ENCODE data around the gene TSACC. TPM values are rescaled to one million over a fixed set of nuclear protein-coding genes. Genes with fewer than 3 reads are reported as not detected.
"Not testable (repeated sequence)": the region's sequence is repeated elsewhere in the genome, so short reads cannot be mapped to it uniquely, and the experiment has no call there.

TSACC gene
- total RNA-seq, 1 donor from 2014 or later, result 0.25 TPM

- TF ChIP-seq CTCF (IDR thresholded peaks at IDR 0.05; ENCODE audit: insufficient read depth, low read length, poor library complexity, severe bottlenecking), result no peak
- Histone ChIP-seq H3K36me3 (ENCODE audit: control insufficient read depth, insufficient read depth, low read length) (no peaks in the 10 kb centered on the region), H3K4me3 (ENCODE audit: low read depth, low read length) (peak overlapping the region; percentile 81), H3K27me3 (ENCODE audit: control insufficient read depth, insufficient read depth, low read length) (no peaks in the 10 kb centered on the region)
- no peak for DNase-seq (ENCODE audit: low read depth)
These were observed 492 bp upstream of the TSACC start for GRCh38 chr1:156337888-156338179.

DNA sequence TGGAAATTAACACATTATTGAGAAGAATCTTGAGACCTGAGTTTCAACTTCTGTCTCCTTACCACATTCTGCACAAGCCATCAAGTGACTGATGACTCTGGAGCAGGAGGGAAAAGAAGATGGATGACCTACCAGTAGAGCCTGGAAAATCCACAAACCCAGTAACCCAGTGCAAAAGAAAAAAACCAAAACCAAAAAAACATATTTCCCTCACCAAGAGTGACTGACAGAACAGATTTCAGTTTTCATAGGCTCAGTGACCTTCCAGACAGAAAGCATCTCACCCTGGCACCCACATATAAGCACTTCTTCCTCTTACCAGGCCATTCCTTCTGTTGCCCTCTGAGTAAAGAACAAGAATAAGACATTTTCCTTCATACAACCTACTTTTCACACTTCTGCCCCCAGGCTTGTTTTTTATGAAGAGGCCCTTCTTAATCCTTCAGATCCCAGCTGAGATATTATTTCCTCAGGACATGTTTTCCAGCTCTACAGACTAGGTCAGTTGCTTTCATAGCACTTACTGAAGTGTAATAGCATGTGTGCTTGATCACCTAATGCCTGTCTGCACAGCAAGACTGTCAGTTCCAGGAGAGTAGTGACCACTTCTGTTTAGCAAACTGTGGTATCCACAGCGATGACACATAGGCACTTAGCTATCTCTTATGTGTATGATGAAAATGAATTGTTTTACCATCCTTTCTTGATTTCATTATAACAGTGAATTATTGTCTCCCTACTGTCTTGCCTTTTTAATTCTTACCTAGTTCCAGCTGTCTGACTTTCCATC lies 4.0 kb downstream of the TSACC start:
- Histone ChIP-seq H3K36me3 (ENCODE audit: control insufficient read depth, insufficient read depth, low read length) (no peaks in the 10 kb centered on the region), H3K4me3 (ENCODE audit: low read depth, low read length) (no peak overlapping the region), H3K27me3 (ENCODE audit: control insufficient read depth, insufficient read depth, low read length) (no peaks in the 10 kb centered on the region)
- TF ChIP-seq CTCF (IDR thresholded peaks at IDR 0.05; ENCODE audit: insufficient read depth, low read length, poor library complexity, severe bottlenecking), result no peak
- no peak for DNase-seq (ENCODE audit: low read depth)

GRCh38 chr1:156344409-156344808 lies 6.1 kb downstream of the TSACC start:
- no peak for DNase-seq (ENCODE audit: low read depth)
- no peak overlapping the region for H3K4me3 ChIP-seq (ENCODE audit: low read depth, low read length)
- H3K27me3 ChIP-seq (ENCODE audit: control insufficient read depth, insufficient read depth, low read length), result peaks cover 3% of the 10 kb centered on the region
- no peak for TF ChIP-seq CTCF (IDR thresholded peaks at IDR 0.05; ENCODE audit: insufficient read depth, low read length, poor library complexity, severe bottlenecking)
- no peaks in the 10 kb centered on the region for H3K36me3 ChIP-seq (ENCODE audit: control insufficient read depth, insufficient read depth, low read length)

GRCh38 chr1:156346035-156346434 lies 7.7 kb downstream of the TSACC start:
- DNase-seq (ENCODE audit: low read depth); H3K4me3 ChIP-seq (ENCODE audit: low read depth, low read length); H3K36me3 ChIP-seq (ENCODE audit: control insufficient read depth, insufficient read depth, low read length); H3K27me3 ChIP-seq (ENCODE audit: control insufficient read depth, insufficient read depth, low read length): not testable (repeated sequence)

DNA sequence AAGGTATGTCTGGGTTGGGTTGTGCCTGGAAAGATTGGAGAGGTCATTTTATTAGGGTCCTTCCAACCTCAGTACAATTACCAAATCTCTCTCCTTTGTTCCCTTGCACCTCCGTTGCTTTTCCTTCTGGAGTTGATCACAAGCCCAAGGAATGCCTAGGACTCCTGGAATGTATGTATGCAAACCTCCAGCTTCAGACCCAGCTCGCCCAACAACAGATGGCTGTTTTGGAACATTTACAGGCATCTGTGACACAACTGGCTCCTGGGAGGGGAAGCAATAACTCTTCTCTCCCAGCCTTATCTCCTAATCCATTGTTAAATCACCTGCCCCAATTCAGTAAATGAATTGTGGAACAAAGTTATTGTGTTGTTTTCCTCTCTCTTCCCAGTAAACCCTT lies 8.3 kb downstream of the TSACC start:
- TF ChIP-seq CTCF (IDR thresholded peaks at IDR 0.05; ENCODE audit: insufficient read depth, low read length, poor library complexity, severe bottlenecking), result no peak
- DNase-seq (ENCODE audit: low read depth), result no peak
- Histone ChIP-seq H3K4me3 (ENCODE audit: low read depth, low read length) (no peak overlapping the region), H3K36me3 (ENCODE audit: control insufficient read depth, insufficient read depth, low read length) (no peaks in the 10 kb centered on the region), H3K27me3 (ENCODE audit: control insufficient read depth, insufficient read depth, low read length) (peaks cover 3% of the 10 kb centered on the region)

- no peak for DNase-seq (ENCODE audit: low read depth)
- Histone ChIP-seq H3K4me3 (ENCODE audit: low read depth, low read length) (no peak overlapping the region), H3K36me3 (ENCODE audit: control insufficient read depth, insufficient read depth, low read length) (no peaks in the 10 kb centered on the region), H3K27me3 (ENCODE audit: control insufficient read depth, insufficient read depth, low read length) (peaks cover 3% of the 10 kb centered on the region)
- no peak for TF ChIP-seq CTCF (IDR thresholded peaks at IDR 0.05; ENCODE audit: insufficient read depth, low read length, poor library complexity, severe bottlenecking)
These were observed 9.0 kb downstream of the TSACC start for GRCh38 chr1:156347331-156347730.

DNA sequence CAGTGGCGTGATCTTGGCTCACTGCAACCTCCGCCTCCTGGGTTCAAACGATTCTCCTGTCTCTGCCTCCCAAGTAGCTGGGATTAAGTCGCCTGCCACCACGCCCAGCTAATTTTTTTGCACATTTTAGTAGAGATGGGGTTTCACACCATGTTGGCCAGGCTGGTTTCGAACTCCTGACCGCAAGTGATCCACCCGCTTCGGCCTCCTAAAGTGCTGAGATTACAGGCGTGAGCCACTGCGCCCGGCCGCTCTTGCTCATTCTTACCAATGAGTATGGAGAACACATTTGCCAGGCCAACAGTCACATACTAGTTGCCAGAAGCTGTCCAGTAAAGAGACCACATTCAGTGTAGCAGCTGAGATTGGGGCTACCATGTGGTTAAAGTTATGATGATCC lies 14.2 kb downstream of the TSACC start:
- peaks cover 21% of the 10 kb centered on the region for H3K27me3 ChIP-seq (ENCODE audit: control insufficient read depth, insufficient read depth, low read length)
- not testable (repeated sequence) for H3K36me3 ChIP-seq (ENCODE audit: control insufficient read depth, insufficient read depth, low read length); DNase-seq (ENCODE audit: low read depth); H3K4me3 ChIP-seq (ENCODE audit: low read depth, low read length)

All from kidney epithelial cell (primary cell).